Posterior cingulate gyrus (tissue), 11 donors: ENCODE measurements around the gene RPL37A.

Experiments used
- DNase-seq, 10 donors: peaks; one replicate each; pipeline versions ENCODE4 v3.0.0 to v3.0.0-alpha.2; 2020 to 2021; ENCODE audit warnings: mixed read lengths in 3 of 10
- intact Hi-C: fragments of 100-400 bp; cut with DNase I; formaldehyde crosslinking; loops from one replicate; pipeline ENCODE4 v1.15.1; 2023

RPL37A gene

GRCh38 chr2:216539791-216540241 is 41.2 kb downstream of the RPL37A start:
- intact Hi-C loops = no loop called here
- DNase-seq = peak in 1 of 10 donors; percentile 33

GRCh38 chr2:216540920-216541319 is 42.3 kb downstream of the RPL37A start:
- no peak for DNase-seq
- intact Hi-C loops = no loop called here

GRCh38 chr2:216541505-216541904 is 42.9 kb downstream of the RPL37A start:
- intact Hi-C loops = no loop called here
- no peak for DNase-seq

GRCh38 chr2:216545359-216545758 is 46.7 kb downstream of the RPL37A start:
- intact Hi-C loops = no loop called here
- DNase-seq = no peak

- DNase-seq = no peak
- intact Hi-C loops = no loop called here
These were observed 47.6 kb downstream of the RPL37A start for GRCh38 chr2:216546241-216546640.

GRCh38 chr2:216546641-216547403 is 48.2 kb downstream of the RPL37A start:
- intact Hi-C loops = no loop called here
- DNase-seq = no peak

GRCh38 chr2:216548901-216549331 is 50.3 kb downstream of the RPL37A start:
- peak in 9 of 10 donors; percentile 18 to 89 (median 35) for DNase-seq
- intact Hi-C loops = no loop called here

GRCh38 chr2:216549926-216550690 is 51.5 kb downstream of the RPL37A start:
- no peak for DNase-seq

GRCh38 chr2:216551234-216552068 is 52.8 kb downstream of the RPL37A start:
- DNase-seq = no peak
- intact Hi-C loops = no loop called here

More at GRCh38 chr2:216549926-216550690, 51.5 kb downstream of the RPL37A start:
- intact Hi-C loops = no loop called here

GRCh38 chr2:216553093-216553478 is 54.4 kb downstream of the RPL37A start:
- DNase-seq = no peak
- intact Hi-C loops = no loop called here
